Measurements from ENCODE around the gene MRPL4.

DNA sequence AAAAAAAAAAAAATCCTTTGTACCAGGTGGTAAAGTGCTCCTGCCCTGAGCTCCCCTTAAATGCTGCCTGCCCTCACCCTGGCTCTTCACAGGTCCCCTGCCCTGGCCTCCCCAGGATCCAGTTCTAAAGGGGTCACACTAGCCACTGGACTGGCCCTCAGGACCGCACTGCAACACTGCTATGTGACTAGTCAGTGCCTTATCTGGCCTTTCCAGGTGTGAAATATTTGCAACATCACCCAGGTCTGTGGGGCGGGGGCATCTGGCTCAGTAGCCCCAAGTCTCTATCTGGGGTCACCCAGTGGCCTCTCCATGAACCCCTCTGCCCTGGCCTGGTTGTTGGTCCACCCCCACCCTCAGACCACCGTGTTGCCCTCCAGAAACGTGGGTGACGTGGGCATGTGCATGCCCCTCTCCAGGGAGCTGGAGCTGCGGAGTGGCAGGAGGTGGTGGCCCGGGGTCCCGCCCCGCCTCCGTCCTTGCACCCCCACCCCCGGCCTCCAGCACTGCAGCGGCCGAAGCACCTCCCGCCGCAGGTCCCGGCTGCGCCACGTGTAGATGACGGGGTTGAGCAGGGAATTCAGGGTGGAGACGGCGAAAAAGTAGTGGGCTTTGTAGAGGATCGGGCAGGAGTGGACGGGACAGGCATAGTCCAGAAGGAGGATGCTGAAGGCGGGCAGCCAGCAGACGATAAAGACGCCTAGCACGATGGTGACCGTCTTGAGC is 28.4 kb upstream of the MRPL4 start:
- TF ChIP-seq EZH2 (IDR thresholded peaks at IDR 0.05) (no peak), POLR2AphosphoS5 (IDR thresholded peaks at IDR 0.05; ENCODE audit: borderline replicate concordance, low read depth, low read length) (no peak), FOXP2 (optimal IDR thresholded peaks at IDR 0.05; ENCODE audit: control extremely low read depth, extremely low read length, insufficient read depth) (no peak)
